A673 (cell line): ENCODE measurements around the gene PHACTR3. TPM values are rescaled to one million over a fixed set of nuclear protein-coding genes. Genes with fewer than 3 reads are reported as not detected.

ENCODE experiments used
- BruUV-seq: library from RNA; stranded (reverse); fragments of 400-500 nt; replicated peaks from 2 replicates; lab custom pipeline; 2021; lab: Mats Ljungman, UMichigan
- CTCF ChIA-PET: fragments of 300-600 bp; sonication (Branson Sonifier 250); formaldehyde crosslinking; loops from one replicate; lab custom pipeline; 2022; ENCODE audit warnings: antibody characterized with exemption; lab: Charles Lee
- POLR2A ChIA-PET: fragments of 300-600 bp; sonication (Branson Sonifier 250); formaldehyde crosslinking; loops from one replicate; lab custom pipeline; 2022; ENCODE audit warnings: antibody characterized with exemption; ENCODE audit not compliant: low non-redundant PET; lab: Charles Lee
- DNase-seq: peaks from one replicate; pipeline ENCODE4 v3.0.0-alpha.2; 2015; ENCODE audit warnings: low spot score
- H3K27ac ChIP-seq: fragments of 200-600 bp; sonication (generic); 2 replicates; pipeline ENCODE4 v1.5.1; 2016; ENCODE audit warnings: mixed run types, low read depth, mild to moderate bottlenecking, mixed read lengths, antibody characterized with exemption, low read length; ENCODE audit not compliant: poor library complexity, severe bottlenecking
- H3K27me3 ChIP-seq: fragments of 200-600 bp; sonication (generic); replicated peaks from 2 replicates; pipeline ENCODE4 v1.6.1; 2017; ENCODE audit warnings: mixed run types, low read depth, mild to moderate bottlenecking, mixed read lengths, antibody characterized with exemption, low read length; ENCODE audit not compliant: insufficient read depth, poor library complexity
- H3K36me3 ChIP-seq: fragments of 200-600 bp; sonication (generic); 2 replicates; pipeline ENCODE4 v1.6.1; 2016; ENCODE audit warnings: mixed run types, mild to moderate bottlenecking, mixed read lengths, antibody characterized with exemption, low read length; ENCODE audit not compliant: insufficient read depth, poor library complexity, severe bottlenecking
- H3K4me1 ChIP-seq: fragments of 200-600 bp; sonication (generic); 2 replicates; pipeline ENCODE4 v1.6.1; 2017; ENCODE audit warnings: mixed run types, mild to moderate bottlenecking, mixed read lengths, antibody characterized with exemption, low read length; ENCODE audit not compliant: insufficient read depth, poor library complexity, severe bottlenecking
- H3K4me3 ChIP-seq: fragments of 200-600 bp; sonication (generic); 2 replicates; pipeline ENCODE4 v1.5.1; 2016; ENCODE audit warnings: low read depth, mixed run types, mild to moderate bottlenecking, mixed read lengths, low read length; ENCODE audit not compliant: poor library complexity, severe bottlenecking
- H3K9me3 ChIP-seq: fragments of 200-600 bp; sonication (generic); 2 replicates; pipeline ENCODE4 v1.6.1; 2016; ENCODE audit warnings: mixed run types, low read depth, mild to moderate bottlenecking, mixed read lengths, antibody characterized with exemption, low read length; ENCODE audit not compliant: poor library complexity, severe bottlenecking
- EZH2 ChIP-seq: fragments of 200-600 bp; sonication (generic); IDR thresholded peaks from 2 replicates; pipeline ENCODE4 v1.6.1; 2017; ENCODE audit warnings: borderline replicate concordance, low read depth, mild to moderate bottlenecking, mixed read lengths, antibody characterized with exemption, low read length; ENCODE audit not compliant: poor library complexity, severe bottlenecking
- intact Hi-C: fragments of 100-400 bp; cut with micrococcal nuclease; formaldehyde crosslinking; loops from one replicate; pipeline ENCODE4 v1.10.0; 2022; ENCODE audit not compliant: unreplicated experiment
- total RNA-seq: library from RNA; stranded (reverse); gene quantifications from 2 replicates; pipeline ENCODE4 v1.2.3, GENCODE V29; 2021
- TF ChIP-seq, protein P1 (sequence below): fragments of 300-800, 200-600 bp; sonication (generic); conservative IDR thresholded peaks from 2 replicates; pipeline ENCODE4 v1.5.1; 2017; ENCODE audit warnings: low read depth, mild to moderate bottlenecking, antibody characterized with exemption, low read length, moderate library complexity, mixed read lengths

The PHACTR3 gene
- total RNA-seq, 1 experiment from 2014 or later = 0.17 TPM

- intact Hi-C loops = no loop called here
- BruUV-seq = no TSS peak
- Histone ChIP-seq H3K36me3 (no peaks in the 10 kb centered on the region), H3K4me1 (no peaks in the 10 kb centered on the region), H3K27me3 (no peaks in the 10 kb centered on the region), H3K27ac (no peak overlapping the region), H3K4me3 (no peak overlapping the region), H3K9me3 (no peaks in the 10 kb centered on the region)
- CTCF ChIA-PET = no interaction called here
- POLR2A ChIA-PET = no interaction called here
- TF ChIP-seq EZH2 = no peak
- TF ChIP-seq, protein P1, sequence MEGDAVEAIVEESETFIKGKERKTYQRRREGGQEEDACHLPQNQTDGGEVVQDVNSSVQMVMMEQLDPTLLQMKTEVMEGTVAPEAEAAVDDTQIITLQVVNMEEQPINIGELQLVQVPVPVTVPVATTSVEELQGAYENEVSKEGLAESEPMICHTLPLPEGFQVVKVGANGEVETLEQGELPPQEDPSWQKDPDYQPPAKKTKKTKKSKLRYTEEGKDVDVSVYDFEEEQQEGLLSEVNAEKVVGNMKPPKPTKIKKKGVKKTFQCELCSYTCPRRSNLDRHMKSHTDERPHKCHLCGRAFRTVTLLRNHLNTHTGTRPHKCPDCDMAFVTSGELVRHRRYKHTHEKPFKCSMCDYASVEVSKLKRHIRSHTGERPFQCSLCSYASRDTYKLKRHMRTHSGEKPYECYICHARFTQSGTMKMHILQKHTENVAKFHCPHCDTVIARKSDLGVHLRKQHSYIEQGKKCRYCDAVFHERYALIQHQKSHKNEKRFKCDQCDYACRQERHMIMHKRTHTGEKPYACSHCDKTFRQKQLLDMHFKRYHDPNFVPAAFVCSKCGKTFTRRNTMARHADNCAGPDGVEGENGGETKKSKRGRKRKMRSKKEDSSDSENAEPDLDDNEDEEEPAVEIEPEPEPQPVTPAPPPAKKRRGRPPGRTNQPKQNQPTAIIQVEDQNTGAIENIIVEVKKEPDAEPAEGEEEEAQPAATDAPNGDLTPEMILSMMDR = no peak
- DNase-seq = no peak
These were observed 269.1 kb downstream of the PHACTR3 start for GRCh38 chr20:59873409-59873808.

- Histone ChIP-seq H3K9me3 (no peaks in the 10 kb centered on the region), H3K36me3 (no peaks in the 10 kb centered on the region), H3K4me3 (no peak overlapping the region), H3K27ac (no peak overlapping the region), H3K27me3 (no peaks in the 10 kb centered on the region), H3K4me1 (no peaks in the 10 kb centered on the region)
- BruUV-seq = no TSS peak
- intact Hi-C loops = no loop called here
- no peak for DNase-seq
- ChIA-PET CTCF (no interaction called here), POLR2A (no interaction called here)
- TF ChIP-seq EZH2 = no peak
- TF ChIP-seq, protein P1 = no peak
These were observed 275.9 kb downstream of the PHACTR3 start for GRCh38 chr20:59880198-59880597.

DNA sequence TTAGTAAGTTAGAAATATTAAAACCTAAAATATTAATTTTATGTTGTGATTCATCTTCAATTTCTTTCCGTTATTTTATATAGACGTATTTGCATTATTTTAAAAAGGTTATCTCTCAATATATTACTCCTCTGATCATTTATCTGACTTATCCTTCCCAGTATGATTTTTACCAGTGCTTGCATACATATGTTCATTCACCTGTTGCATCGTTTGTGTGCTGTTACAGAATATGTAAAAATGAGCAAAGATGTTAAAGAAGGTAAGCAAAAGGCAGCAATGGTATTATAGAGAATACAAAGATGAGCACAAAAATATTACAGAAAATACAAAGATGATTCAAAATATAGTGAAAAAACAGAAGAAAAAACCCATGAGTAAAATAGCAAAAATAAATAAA lies 280.2 kb downstream of the PHACTR3 start:
- H3K27ac ChIP-seq = no peak overlapping the region
- no TSS peak for BruUV-seq
- ChIA-PET CTCF (no interaction called here), POLR2A (no interaction called here)
- no peaks in the 10 kb centered on the region for H3K36me3 ChIP-seq
- no peaks in the 10 kb centered on the region for H3K27me3 ChIP-seq
- H3K4me1 ChIP-seq = no peaks in the 10 kb centered on the region
- TF ChIP-seq EZH2 = no peak
- TF ChIP-seq, protein P1 = no peak
- H3K4me3 ChIP-seq = no peak overlapping the region
- no peak for DNase-seq
- no peaks in the 10 kb centered on the region for H3K9me3 ChIP-seq
- intact Hi-C loops = no loop called here
